NCI-H69 (cell line): ENCODE data around the gene GIPC1.

ENCODE experiments used
- DNase-seq: peaks from one replicate; lab custom pipeline; 2025; lab: John Stamatoyannopoulos, UW

GIPC1 gene

DNA sequence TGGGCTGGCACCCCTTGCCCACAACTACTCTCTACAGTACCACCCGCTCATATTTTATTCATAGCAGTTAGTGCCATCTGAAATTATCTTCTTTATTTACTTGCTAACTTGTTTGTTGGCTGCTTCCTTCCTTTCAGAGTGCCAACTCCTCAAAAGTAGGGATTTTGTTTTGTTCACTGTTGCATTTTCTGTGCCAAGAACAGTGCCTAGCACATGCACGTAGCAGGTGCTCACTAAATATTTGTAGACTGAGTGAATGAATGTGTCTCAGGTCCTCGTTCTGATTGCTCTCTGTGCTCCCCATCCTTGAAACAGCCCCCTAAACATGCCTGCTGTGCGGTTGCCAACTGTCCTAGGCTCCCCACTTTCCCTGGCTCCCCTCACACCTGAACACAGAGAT, 1.5 kb downstream of the GIPC1 start:
- DNase-seq: no peak

DNA sequence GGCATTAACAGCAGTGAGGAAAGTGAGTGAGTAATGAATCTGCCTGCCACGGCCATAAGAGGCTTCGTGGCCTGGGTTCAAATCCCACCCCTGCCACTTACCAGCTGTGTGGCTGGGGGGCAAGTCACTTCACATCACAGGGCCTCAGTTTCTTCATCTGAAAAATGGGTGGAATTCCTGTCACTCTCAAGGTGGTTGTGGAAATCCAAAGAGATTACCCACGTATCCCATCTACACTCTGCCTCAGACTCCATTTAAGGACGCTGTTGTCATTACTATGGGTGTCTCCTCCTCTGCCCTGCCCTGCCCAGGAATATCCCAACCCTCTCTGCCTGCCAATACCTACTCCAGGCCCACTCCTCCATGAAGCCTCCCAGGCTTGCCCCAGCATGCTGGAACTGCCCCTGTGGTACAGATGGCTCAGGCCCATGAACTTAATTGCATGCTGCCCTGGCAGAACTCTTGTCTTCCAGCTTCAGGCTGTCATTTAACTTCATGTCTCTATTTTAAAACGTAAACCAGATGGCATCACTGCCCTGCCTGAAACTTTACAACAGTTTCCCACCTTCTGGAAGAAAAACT, 3.1 kb downstream of the GIPC1 start:
- DNase-seq: no peak

DNA sequence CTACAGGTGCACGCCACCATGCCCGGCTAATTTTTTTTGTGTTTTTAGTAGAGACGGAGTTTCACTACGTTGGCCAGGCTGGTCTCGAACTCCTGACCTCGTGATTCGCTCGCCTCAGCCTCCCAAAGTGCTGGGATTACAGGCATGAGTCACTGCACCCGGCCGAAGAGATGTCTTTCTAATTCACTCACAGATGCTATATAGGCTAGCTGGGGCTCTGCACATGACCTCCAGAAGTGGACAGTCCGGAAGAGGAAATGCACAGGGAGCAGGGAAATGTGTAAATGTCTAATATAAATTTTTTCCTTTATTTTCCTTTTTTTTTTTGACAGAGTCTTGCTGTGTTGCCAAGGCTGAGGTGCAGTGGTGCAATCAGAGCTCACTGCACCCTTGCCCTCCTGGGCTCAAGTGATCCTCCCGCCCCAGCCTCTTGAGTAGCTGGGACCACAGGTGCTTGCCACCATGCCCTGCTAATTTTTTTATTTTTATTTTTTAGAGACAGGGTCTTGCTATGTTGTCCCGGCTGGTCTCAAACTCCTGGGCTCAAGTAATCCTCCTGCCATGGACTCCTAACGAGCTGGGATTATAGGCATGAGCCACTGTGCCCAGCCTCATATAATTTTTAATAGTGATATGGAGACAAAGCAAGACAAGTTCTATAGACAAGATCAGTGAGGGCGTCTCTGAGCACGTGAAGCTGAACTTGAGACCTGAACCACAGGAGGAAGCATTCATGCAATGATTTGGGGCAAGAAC, 8.4 kb downstream of the GIPC1 start:
- no peak for DNase-seq

- DNase-seq: no peak
These were observed 13.6 kb downstream of the GIPC1 start for GRCh38 chr19:14482172-14482941.

GRCh38 chr19:14480700-14481079, 15.2 kb downstream of the GIPC1 start:
- no peak for DNase-seq

DNA sequence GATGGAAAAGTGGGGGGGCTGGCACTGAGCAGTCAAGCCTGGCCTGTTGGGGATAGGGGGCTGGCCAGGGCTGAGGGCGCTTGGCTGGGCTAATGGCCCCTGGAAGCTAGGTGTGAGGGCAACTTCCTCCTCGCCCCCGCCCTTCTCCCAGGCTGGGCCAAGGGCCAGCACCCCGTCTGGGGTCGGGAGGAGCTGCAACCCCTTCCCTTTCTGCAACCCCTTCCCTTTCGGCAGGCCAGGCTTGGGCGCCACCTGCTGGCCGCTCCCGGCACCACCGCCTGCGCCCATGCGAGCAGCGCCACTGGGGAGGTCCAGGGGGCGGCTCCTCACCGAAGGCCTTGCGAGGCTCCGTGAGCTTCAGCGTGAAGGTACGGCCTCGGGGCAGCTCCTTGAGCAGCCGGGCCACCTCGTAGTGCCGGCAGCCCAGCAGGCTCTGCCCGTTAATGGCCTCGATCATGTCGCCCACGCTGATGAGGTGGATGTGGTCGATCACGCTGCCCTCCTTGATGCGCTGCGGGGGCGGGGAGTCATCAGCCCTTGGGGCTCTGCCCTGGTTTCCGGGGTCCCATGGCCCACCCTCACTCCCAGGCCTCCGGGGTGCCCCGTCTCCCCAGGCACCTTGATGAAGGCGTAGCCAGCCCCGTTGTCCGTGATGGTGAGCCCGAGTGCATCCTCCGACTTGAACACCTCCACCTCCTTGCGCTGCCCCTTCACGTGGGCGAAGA, 15.8 kb downstream of the GIPC1 start:
- peak; percentile 49 for DNase-seq

DNA sequence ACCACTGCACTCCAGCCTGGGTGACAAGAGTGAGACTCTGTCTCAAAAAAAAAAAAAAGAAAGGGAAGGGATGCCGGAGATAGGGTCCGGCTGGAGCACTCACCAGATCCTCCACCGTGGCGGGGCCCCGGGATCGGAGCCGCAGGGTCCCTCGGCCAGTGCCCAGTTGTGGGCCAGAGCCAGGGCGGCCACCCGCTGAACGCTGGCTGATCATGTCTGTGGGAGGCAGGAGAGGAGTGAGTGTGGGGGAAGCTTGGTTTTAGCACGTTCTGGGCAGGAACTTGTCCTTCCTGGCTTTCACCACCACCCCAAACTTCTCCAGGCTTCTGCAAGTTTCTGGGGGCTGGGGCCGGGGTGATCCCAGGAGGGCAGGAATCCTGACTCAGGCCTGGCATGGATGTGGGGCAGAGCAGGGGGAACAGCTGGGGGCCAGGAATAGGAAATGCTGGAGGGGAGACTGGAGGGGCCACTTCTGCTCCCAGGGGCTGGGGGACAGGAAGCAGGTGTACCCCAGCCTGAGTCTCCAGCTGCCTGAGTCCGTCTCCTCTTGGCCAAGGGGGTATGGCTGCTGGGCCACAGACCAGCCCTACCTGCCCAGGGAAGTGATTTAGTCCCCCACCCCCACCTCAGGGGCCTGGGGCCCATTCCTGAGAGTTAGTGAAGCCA, 16.5 kb downstream of the GIPC1 start:
- DNase-seq: no peak

DNA sequence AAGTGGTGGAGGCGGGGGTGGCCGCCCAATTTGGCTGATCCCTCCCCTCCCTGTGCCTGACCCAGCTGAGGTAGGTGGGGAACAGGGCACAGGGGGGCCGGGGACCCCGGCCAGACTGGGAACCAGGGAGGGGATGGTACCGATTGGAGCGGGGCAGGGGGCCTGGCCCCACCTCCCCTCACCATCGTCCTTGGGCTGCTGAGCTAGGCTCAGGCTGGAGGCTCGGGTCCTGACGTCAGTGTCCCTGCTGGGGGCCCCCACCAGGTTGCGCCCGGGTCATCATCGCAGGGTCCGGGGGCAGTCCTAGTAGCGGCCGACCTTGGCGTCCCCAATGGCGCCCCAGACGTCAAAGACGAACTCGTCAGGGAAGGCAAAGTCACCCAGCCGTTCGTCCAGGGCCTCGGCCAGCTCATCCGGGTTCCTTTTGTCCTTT, 17.8 kb downstream of the GIPC1 start:
- DNase-seq: no peak

DNA sequence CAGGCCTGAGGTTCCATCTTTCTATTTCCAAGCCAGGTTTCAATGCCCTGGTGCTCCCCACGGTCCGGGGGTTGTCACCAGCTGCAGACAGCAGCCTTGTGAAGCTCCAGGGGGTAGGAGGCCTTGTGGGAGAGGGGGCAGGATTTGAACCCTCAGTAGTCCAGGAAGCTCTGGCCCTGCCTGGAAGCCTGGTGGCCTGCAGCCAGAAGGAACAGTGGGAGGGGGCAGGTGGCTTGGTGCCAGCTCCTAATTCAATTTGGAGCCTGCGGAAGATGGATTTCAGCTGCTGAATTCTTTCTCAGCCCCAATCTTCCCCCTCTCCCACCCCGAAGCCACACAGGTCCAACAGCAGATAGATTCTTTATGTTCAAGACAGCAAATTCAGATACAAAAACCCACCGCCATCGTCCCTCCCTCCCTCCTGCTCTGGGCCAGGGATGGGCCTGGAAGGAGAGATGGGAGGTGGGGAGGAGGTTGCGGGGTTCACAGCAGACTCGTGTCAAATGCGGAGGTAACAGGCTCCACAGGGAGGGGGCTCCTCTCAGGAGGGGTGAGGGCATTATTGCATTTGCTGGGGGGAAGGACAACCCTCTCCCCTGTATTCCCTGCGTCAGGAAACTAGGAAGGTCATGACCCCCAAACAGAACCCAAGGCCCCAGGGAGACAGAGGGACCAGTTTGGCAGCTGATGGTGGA, 18.4 kb downstream of the GIPC1 start:
- peak; percentile 51 for DNase-seq

GRCh38 chr19:14476673-14477401, 19.1 kb downstream of the GIPC1 start:
- DNase-seq: peak; percentile 32

- DNase-seq: no peak
These were observed 19.6 kb downstream of the GIPC1 start for GRCh38 chr19:14476327-14476672.

- DNase-seq: peak; percentile 50
These were observed 20.5 kb downstream of the GIPC1 start, which contains the start of gene PTGER1 for GRCh38 chr19:14475251-14476073. Gene PTGER1, minus strand, starts transcription at chr19:14475354. Its CDS starts 1,034 bp downstream, at chr19:14474320.

- DNase-seq: no peak
These were observed 21.1 kb downstream of the GIPC1 start for GRCh38 chr19:14474827-14475226.

- no peak for DNase-seq
These were observed 21.8 kb downstream of the GIPC1 start for GRCh38 chr19:14473978-14474578.

GRCh38 chr19:14473073-14473977, 22.6 kb downstream of the GIPC1 start:
- DNase-seq: peak; percentile 29

DNA sequence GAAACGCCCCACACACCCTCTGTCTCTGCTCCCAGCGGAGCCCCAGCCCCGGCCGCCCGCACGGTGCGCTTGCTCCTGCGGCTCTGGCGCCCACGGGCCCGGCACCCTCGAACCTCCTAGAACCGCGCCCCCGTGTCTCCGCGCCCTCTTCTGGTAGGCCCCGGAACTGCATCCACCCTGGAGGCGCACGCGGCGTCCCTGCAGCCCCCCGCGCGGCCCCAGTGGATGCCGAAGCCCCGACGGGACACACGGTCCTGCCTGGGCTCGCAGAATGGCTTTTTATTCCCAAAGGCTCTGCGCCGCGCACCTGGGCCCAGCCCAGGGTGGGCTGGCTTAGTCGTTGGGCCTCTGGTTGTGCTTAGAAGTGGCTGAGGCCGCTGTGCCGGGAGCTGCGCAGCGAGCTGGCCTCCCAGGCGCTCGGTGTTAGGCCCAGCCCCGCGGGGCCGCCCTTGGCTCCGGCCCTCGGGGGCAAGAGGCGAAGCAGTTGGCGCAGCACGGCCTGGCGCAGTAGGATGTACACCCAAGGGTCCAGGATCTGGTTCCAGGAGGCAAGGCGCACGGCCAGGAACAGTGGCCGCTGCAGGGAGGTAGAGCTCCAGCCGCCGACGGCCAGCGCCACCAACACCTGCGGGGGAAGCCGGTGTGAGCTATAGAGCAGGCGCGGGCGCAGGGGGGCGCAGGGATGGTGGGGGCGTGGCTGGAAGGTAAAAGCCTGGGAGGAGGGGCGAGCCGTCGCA, 23.6 kb downstream of the GIPC1 start:
- peak; percentile 88 for DNase-seq

DNA sequence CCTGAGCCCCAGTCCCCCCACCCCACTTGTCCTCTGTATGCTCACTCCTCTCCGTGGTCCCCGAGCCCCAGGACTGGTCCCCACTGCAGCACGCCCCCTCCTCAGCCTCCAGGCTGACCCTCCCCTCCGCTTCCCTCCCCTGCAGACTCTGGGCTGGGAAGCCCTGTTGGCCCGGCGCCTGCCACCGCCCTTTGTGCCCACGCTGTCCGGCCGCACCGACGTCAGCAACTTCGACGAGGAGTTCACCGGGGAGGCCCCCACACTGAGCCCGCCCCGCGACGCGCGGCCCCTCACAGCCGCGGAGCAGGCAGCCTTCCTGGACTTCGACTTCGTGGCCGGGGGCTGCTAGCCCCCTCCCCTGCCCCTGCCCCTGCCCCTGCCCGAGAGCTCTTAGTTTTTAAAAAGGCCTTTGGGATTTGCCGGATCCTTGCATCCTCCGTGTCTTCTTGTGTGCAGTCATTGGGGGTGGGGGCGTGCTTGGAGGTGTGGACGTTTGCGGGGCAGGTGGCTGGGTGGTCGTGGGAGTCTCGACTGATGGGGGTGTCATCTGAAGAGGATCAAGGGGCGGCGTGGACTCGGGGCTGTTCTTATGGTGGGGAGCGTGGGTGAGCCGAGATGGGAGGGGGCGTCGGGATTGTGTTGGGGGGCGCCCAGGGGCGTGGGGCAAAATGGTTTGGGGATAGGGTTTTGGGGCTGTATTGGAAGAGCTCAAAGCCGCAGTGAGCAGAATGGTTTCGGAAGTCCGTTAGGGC, 24.3 kb downstream of the GIPC1 start:
- DNase-seq: no peak
